H1 (cell line): ENCODE data around the gene RTN4RL1. TPM values are rescaled to one million over a fixed set of nuclear protein-coding genes. Genes with fewer than 3 reads are reported as not detected.

Experiments
- CTCF ChIA-PET: fragments of 300-600 bp; sonication (Branson Sonifier 250); formaldehyde crosslinking; loops from one replicate; lab custom pipeline; 2021; ENCODE audit not compliant: partially characterized antibody; lab: Charles Lee
- POLR2A ChIA-PET: fragments of 300-600 bp; sonication (Branson Sonifier 250); formaldehyde crosslinking; loops from one replicate; lab custom pipeline; 2021; ENCODE audit warnings: inconsistent platforms; ENCODE audit not compliant: partially characterized antibody; lab: Charles Lee
- DNase-seq, 2 experiments: peaks; one replicate each; pipeline versions ENCODE4 v3.0.0 to v3.0.0-alpha.2; 2010 to 2022; ENCODE audit warnings: low spot score in 2 of 2, low read depth in 1 of 2, mixed read lengths in 1 of 2
- FAIRE-seq: peaks from 2 replicates; lab custom pipeline; 2011; peaks lifted over from hg19 to GRCh38; lab: Jason Lieb, UNC
- H2AFZ ChIP-seq: 2 replicates; pipeline ENCODE4 v1.8.1; 2012; ENCODE audit warnings: low read length, inconsistent platforms
- H2AK5ac ChIP-seq: 2 replicates; pipeline ENCODE4 v1.6.1; 2013; ENCODE audit warnings: low read depth, low read length
- H2BK120ac ChIP-seq: replicated peaks from 2 replicates; pipeline ENCODE3; 2013; ENCODE audit warnings: low read depth, low read length, inconsistent platforms
- H2BK12ac ChIP-seq: 2 replicates; pipeline ENCODE4 v1.6.1; 2013; ENCODE audit warnings: low read depth, low read length
- H2BK15ac ChIP-seq: 2 replicates; pipeline ENCODE4 v1.6.1; 2013; ENCODE audit warnings: low read length
- H2BK20ac ChIP-seq: 2 replicates; pipeline ENCODE4 v1.6.1; 2013; ENCODE audit warnings: low read length
- H2BK5ac ChIP-seq: 2 replicates; pipeline ENCODE4 v1.6.1; 2013; ENCODE audit warnings: low read depth, low read length
- H3K14ac ChIP-seq: 2 replicates; pipeline ENCODE4 v1.6.1; 2013; ENCODE audit warnings: inconsistent platforms; ENCODE audit not compliant: insufficient read length
- H3K18ac ChIP-seq: 2 replicates; pipeline ENCODE4 v1.6.1; 2013; ENCODE audit warnings: low read length; ENCODE audit errors: extremely low read depth
- H3K23ac ChIP-seq: 2 replicates; pipeline ENCODE4 v1.6.1; 2013; ENCODE audit warnings: inconsistent platforms; ENCODE audit not compliant: insufficient read length
- H3K23me2 ChIP-seq: 2 replicates; pipeline ENCODE4 v1.6.1; 2013; ENCODE audit warnings: low read depth, low read length
- H3K27ac ChIP-seq: 2 replicates; pipeline ENCODE4 v1.6.1; 2011; ENCODE audit warnings: low read depth, low read length, inconsistent platforms
- H3K27me3 ChIP-seq, 4 experiments: replicated peaks in 1 of 4; 1 replicate in 1 of 4; 2 replicates in 3 of 4; pipeline versions ENCODE4 v1.6.1 to v1.8.1; 2011 to 2013; ENCODE audit warnings: low read length in 3 of 4, mild to moderate bottlenecking in 3 of 4, inconsistent platforms in 2 of 4, mixed read lengths in 2 of 4, moderate library complexity in 1 of 4; ENCODE audit not compliant: control insufficient read depth in 3 of 4, insufficient read depth in 3 of 4; ENCODE audit errors: extremely low read depth in 1 of 4
- H3K36me3 ChIP-seq, 4 experiments: 2 replicates each; pipeline versions ENCODE4 v1.6.1 to v1.8.1; 2011 to 2013; ENCODE audit warnings: mild to moderate bottlenecking in 4 of 4, low read length in 3 of 4, moderate library complexity in 2 of 4, control low read depth in 1 of 4, inconsistent platforms in 1 of 4; ENCODE audit not compliant: insufficient read depth in 4 of 4, control insufficient read depth in 2 of 4
- H3K4ac ChIP-seq: replicated peaks from 2 replicates; pipeline ENCODE3; 2013; ENCODE audit warnings: low read length, low read depth, mixed read lengths, inconsistent platforms; ENCODE audit not compliant: insufficient read length
- H3K4me1 ChIP-seq, 4 experiments: replicated peaks in 1 of 4; 1 replicate in 1 of 4; 2 replicates in 3 of 4; pipeline versions ENCODE4 v1.6.1 to v1.8.1; 2011 to 2013; ENCODE audit warnings: low read length in 3 of 4, inconsistent platforms in 2 of 4, mixed read lengths in 1 of 4; ENCODE audit not compliant: insufficient read depth in 4 of 4, control insufficient read depth in 3 of 4
- H3K4me2 ChIP-seq, 2 experiments: 2 replicates each; pipeline versions ENCODE4 v1.6.1 to v1.8.1; 2011 to 2013; ENCODE audit warnings: low read depth in 2 of 2, low read length in 2 of 2, control low read depth in 1 of 2, inconsistent platforms in 1 of 2, mild to moderate bottlenecking in 1 of 2; ENCODE audit not compliant: insufficient read depth in 1 of 2
- H3K4me3 ChIP-seq, 4 experiments: fragments of 200-600, 300-600 bp in 1 of 4; sonication (generic), shearing (Covaris generic), sonication (Bioruptor Twin) in 1 of 4; 2 replicates each; pipeline versions ENCODE4 v1.5.1 to v1.8.1; 2011 to 2016; ENCODE audit warnings: low read length in 4 of 4, low read depth in 3 of 4, control low read depth in 2 of 4, inconsistent platforms in 2 of 4, mild to moderate bottlenecking in 2 of 4, mixed read lengths in 1 of 4, moderate library complexity in 1 of 4; ENCODE audit not compliant: insufficient read depth in 2 of 4; ENCODE audit errors: extremely low read depth in 1 of 4
- H3K56ac ChIP-seq: replicated peaks from 2 replicates; pipeline ENCODE3; 2013; ENCODE audit warnings: low read depth, mild to moderate bottlenecking, mixed read lengths, low read length, inconsistent platforms; ENCODE audit not compliant: insufficient read length
- H3K79me1 ChIP-seq: 2 replicates; pipeline ENCODE4 v1.6.1; 2013; ENCODE audit warnings: low read depth, low read length, control low read depth
- H3K79me2 ChIP-seq, 2 experiments: 2 replicates each; pipeline versions ENCODE4 v1.6.1 to v1.8.1; 2012 to 2013; ENCODE audit warnings: low read length in 2 of 2, mild to moderate bottlenecking in 2 of 2, inconsistent platforms in 1 of 2; ENCODE audit not compliant: insufficient read depth in 2 of 2, control insufficient read depth in 1 of 2
- H3K9ac ChIP-seq, 4 experiments: replicated peaks in 1 of 4; 1 replicate in 1 of 4; 2 replicates in 3 of 4; pipeline versions ENCODE4 v1.6.1 to v1.8.1; 2011 to 2013; ENCODE audit warnings: low read depth in 3 of 4, low read length in 3 of 4, control low read depth in 2 of 4, mild to moderate bottlenecking in 2 of 4, moderate library complexity in 2 of 4, inconsistent platforms in 1 of 4; ENCODE audit errors: extremely low read depth in 1 of 4
- H3K9me3 ChIP-seq, 2 experiments: 2 replicates each; pipeline versions ENCODE4 v1.6.1 to v1.8.1; 2012 to 2013; ENCODE audit warnings: mild to moderate bottlenecking in 2 of 2, moderate library complexity in 2 of 2, control low read depth in 1 of 2, inconsistent platforms in 1 of 2, low read depth in 1 of 2, low read length in 1 of 2, mixed read lengths in 1 of 2; ENCODE audit not compliant: insufficient read depth in 2 of 2
- H4K20me1 ChIP-seq, 2 experiments: replicated peaks in 1 of 2; 2 replicates each; pipeline versions ENCODE3 to v1.8.1; 2011 to 2013; ENCODE audit warnings: inconsistent platforms in 2 of 2, low read length in 2 of 2, mild to moderate bottlenecking in 1 of 2; ENCODE audit not compliant: insufficient read depth in 2 of 2, control insufficient read depth in 1 of 2
- H4K5ac ChIP-seq: 2 replicates; pipeline ENCODE4 v1.6.1; 2013; ENCODE audit warnings: low read length, low read depth, mixed read lengths, inconsistent platforms; ENCODE audit not compliant: insufficient read length
- H4K8ac ChIP-seq: 2 replicates; pipeline ENCODE4 v1.8.0; 2013; ENCODE audit warnings: mild to moderate bottlenecking, moderate library complexity, low read length, inconsistent platforms; ENCODE audit not compliant: insufficient read depth; ENCODE audit errors: extremely low read depth
- H4K91ac ChIP-seq: replicated peaks from 2 replicates; pipeline ENCODE3; 2013; ENCODE audit warnings: low read length, mixed read lengths, inconsistent platforms; ENCODE audit not compliant: insufficient read length
- PHF8 ChIP-seq: fragments of 200-600 bp; sonication (generic); conservative IDR thresholded peaks from 2 replicates; pipeline ENCODE4 v1.7.1; 2012; ENCODE audit warnings: low read depth, mild to moderate bottlenecking, inconsistent platforms, low read length, moderate library complexity
- POLR2AphosphoS5 ChIP-seq: IDR thresholded peaks from 2 replicates; pipeline ENCODE4 v1.6.1; 2011; ENCODE audit warnings: low read depth, low read length
- RAD21 ChIP-seq, 2 experiments: IDR thresholded peaks in 1 of 2; conservative IDR thresholded peaks in 1 of 2; 2 replicates each; pipeline ENCODE4 v1.6.1; 2011; ENCODE audit warnings: low read depth in 2 of 2, low read length in 2 of 2, improper control_type of control experiment in 1 of 2, inconsistent platforms in 1 of 2, mild to moderate bottlenecking in 1 of 2, moderate library complexity in 1 of 2
- RFX5 ChIP-seq: IDR thresholded peaks from 2 replicates; pipeline ENCODE4 v1.6.1; 2011; ENCODE audit warnings: low read depth, low read length, improper control_type of control experiment, borderline replicate concordance
- TEAD4 ChIP-seq: IDR thresholded peaks from 2 replicates; pipeline ENCODE4 v1.6.1; 2012; ENCODE audit warnings: low read depth, low read length, inconsistent platforms, mixed read lengths
- WGBS, 2 experiments: shearing (Covaris generic) in 1 of 2; methylation state at CpG; one replicate each; pipeline versions ENCODE4 v1.1.6 to v1.1.7; 2013 to 2015; ENCODE audit warnings: low lambda C conversion rate in 2 of 2, mixed read lengths in 2 of 2, inconsistent platforms in 1 of 2, low coverage in 1 of 2, missing lambda C conversion rate in 1 of 2; ENCODE audit not compliant: insufficient replicate concordance in 2 of 2, insufficient coverage in 1 of 2, insufficient read length in 1 of 2; ENCODE audit errors: extremely low coverage in 1 of 2, missing lambda C conversion rate in 1 of 2; 5-methylcytosine and 5-hydroxymethylcytosine counted together
- polyA plus RNA-seq, 7 experiments: library from polyadenylated mRNA; depleted of rRNA in 3 of 7; stranded (reverse) in 5 of 7; unstranded in 2 of 7; fragments of >200 nt in 5 of 7; fragments of 200-250 nt in 2 of 7; gene quantifications; 1 replicate in 5 of 7; 2 replicates in 1 of 7; 4 replicates in 1 of 7; pipeline versions ENCODE4 v1.2.1 to v1.2.3, GENCODE V29; 2011 to 2013; ENCODE audit warnings: missing spikeins in 2 of 7, mixed read lengths in 2 of 7
- total RNA-seq: library from RNA; stranded (reverse); fragmentation: NEBNext Ultra II Directional; extraction: Animal tissue kit (Norgen Biotek cat#: 25700); gene quantifications from 2 replicates; pipeline ENCODE4 v1.2.1, GENCODE V29; 2021
- TF ChIP-seq, protein P1 (sequence below), 3 experiments: IDR thresholded peaks; 1 replicate in 2 of 3; 2 replicates in 1 of 3; pipeline versions ENCODE4 v1.5.1 to v1.6.1; 2011; ENCODE audit warnings: low read length in 3 of 3, mild to moderate bottlenecking in 3 of 3, inconsistent platforms in 2 of 3, low read depth in 1 of 3, moderate library complexity in 1 of 3; ENCODE audit not compliant: insufficient read depth in 1 of 3; ENCODE audit errors: control extremely low read depth in 1 of 3

The RTN4RL1 gene
- total and polyA plus RNA-seq, 2 of the 8 experiments (the other 6 are each of a cell fraction or from before 2014, with no cell fraction given): 0.09 TPM; not detected in 1

DNA sequence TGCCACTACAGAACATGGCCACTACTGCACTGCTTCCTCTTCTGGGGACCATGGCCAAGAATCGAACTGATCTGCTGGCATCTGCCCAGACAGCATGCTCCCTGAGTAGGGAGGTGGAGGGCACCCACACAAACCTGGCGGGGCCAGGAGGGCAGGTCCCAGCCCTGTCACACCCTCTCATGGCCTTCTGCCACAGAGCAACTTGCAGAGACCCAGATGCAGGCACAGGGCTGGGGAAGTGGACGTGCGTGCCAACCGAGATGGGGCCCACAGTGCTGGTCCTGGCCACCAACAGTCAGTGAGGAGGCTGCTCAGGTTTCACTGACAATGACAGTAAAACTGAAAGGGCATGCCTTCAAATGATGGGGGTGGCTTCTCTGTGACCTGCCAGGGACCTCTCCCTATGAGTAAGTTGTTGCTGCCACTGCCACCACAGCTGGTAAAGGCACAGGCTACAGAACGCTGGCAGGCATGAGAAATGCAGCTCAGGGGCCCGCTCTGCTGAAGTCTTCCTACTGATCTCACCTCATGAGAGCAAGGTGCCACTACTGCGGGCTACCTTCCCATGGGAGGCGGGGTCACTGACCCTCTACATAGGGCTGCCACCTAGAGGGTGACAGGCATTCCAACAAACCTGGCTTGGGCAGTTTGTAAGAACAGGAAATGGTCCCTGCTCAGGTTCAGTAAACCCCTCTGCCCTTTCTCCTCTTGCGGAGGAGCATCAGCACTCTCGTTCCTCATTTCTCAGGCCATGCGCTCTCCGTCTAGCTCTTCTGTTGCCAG is 45.3 kb upstream of the RTN4RL1 start:
- Histone ChIP-seq H3K14ac (no peak overlapping the region), H4K5ac (no peak overlapping the region), H3K9me3 (no peaks in the 10 kb centered on the region), H4K8ac (no peak overlapping the region), H3K27me3 (no peaks in the 10 kb centered on the region), H4K20me1 (peaks cover 2 to 6% of the 10 kb centered on the region in 2 experiments), H3K4me1 (peaks cover under 1 to 14% (median 5%) of the 10 kb centered on the region in 4 experiments; a peak in 6 of 7 replicates), H3K36me3 (peaks cover 0 to 4% (median 0%) of the 10 kb centered on the region in 4 experiments; a peak in 1 of 8 replicates), H3K18ac (no peak overlapping the region), H3K27ac (no peak overlapping the region), H3K4me2 (no peak overlapping the region), H2BK120ac (no peak overlapping the region), H2AK5ac (0 out of 2 replicates have a peak overlapping the region, but pooled peaks have one; percentile 71), H2BK12ac (peak overlapping the region; percentile 53; the same call in 1 of the 2 replicates), H2BK20ac (0 out of 2 replicates have a peak overlapping the region, but pooled peaks have one; percentile 82), H2BK15ac (no peak overlapping the region), H4K91ac (peak overlapping the region; percentile 30), H3K56ac (no peak overlapping the region), H3K4me3 (no peak overlapping the region), H3K23me2 (no peaks in the 10 kb centered on the region), H3K79me1 (no peaks in the 10 kb centered on the region), H2AFZ (no peak overlapping the region), H3K23ac (no peak overlapping the region), H3K79me2 (no peaks in the 10 kb centered on the region), H3K9ac (no peak overlapping the region), H3K4ac (no peak overlapping the region), H2BK5ac (peak overlapping the region; percentile 77)
- peak; percentile 57 for FAIRE-seq
- WGBS, 2 experiments: 73% methylated on average over 13 of the region's 13 CpGs; no CpG with 5 or more reads in 1 of the 2 experiments
- no peak for TF ChIP-seq PHF8
- TF ChIP-seq, protein P1, sequence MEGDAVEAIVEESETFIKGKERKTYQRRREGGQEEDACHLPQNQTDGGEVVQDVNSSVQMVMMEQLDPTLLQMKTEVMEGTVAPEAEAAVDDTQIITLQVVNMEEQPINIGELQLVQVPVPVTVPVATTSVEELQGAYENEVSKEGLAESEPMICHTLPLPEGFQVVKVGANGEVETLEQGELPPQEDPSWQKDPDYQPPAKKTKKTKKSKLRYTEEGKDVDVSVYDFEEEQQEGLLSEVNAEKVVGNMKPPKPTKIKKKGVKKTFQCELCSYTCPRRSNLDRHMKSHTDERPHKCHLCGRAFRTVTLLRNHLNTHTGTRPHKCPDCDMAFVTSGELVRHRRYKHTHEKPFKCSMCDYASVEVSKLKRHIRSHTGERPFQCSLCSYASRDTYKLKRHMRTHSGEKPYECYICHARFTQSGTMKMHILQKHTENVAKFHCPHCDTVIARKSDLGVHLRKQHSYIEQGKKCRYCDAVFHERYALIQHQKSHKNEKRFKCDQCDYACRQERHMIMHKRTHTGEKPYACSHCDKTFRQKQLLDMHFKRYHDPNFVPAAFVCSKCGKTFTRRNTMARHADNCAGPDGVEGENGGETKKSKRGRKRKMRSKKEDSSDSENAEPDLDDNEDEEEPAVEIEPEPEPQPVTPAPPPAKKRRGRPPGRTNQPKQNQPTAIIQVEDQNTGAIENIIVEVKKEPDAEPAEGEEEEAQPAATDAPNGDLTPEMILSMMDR (IDR thresholded peaks at IDR 0.05; ENCODE audit: control extremely low read depth in 1 of 3, insufficient read depth in 1 of 3, low read depth in 1 of 3, low read length in 3 of 3): peak; percentile 26 to 53 (median 44)
- TF ChIP-seq TEAD4: peak; percentile 62
- no peak for TF ChIP-seq RFX5
- TF ChIP-seq RAD21 (IDR thresholded peaks at IDR 0.05 in 1 of 2, conservative IDR thresholded peaks at IDR 0.05 in 1 of 2; ENCODE audit: low read depth in 2 of 2, low read length in 2 of 2): peak; percentile 17 to 42; a peak in 2 of 4 replicates
- TF ChIP-seq POLR2AphosphoS5: no peak
- DNase-seq: no peak
- ChIA-PET POLR2A (interaction anchor here (0.9 kb wide), 1 partner anchor 17 kb away, joined by 3 read pairs; no protein-coding TSS in a partner anchor), CTCF (interaction anchor here (0.8 to 11.7 kb wide), 17 partner anchors 12 to 807 kb away, joined by 3 to 122 read pairs (median 3); partner anchors contain the start of gene HIC1)
